ENCODE data around the gene TBC1D4. TPM values are rescaled to one million over a fixed set of nuclear protein-coding genes. Genes with fewer than 3 reads are reported as not detected.

The TBC1D4 gene
- total and polyA plus RNA-seq, 9 of the 15 experiments (the other 6 are each of a cell fraction or from before 2014, with no cell fraction given) = 2.8 to 12.3 (median 7.0) TPM

- no peak for DNase-seq (ENCODE audit: extremely low read depth in 1 of 4, low spot score in 3 of 4)
- WGBS (ENCODE audit: insufficient coverage, low coverage, missing lambda C conversion rate) = 41% methylated on average over 7 of the region's 7 CpGs
- Histone ChIP-seq H3K36me3 (ENCODE audit: control insufficient read depth, insufficient read depth, low read length) (no peaks in the 10 kb centered on the region), H4K20me1 (replicated peaks; ENCODE audit: control insufficient read depth, insufficient read depth, low read length) (no peaks in the 10 kb centered on the region), H3K4me3 (no peak overlapping the region), H3K4me1 (replicated peaks in 1 of 2; ENCODE audit: control insufficient read depth in 2 of 2, insufficient read depth in 2 of 2, low read length in 2 of 2) (no peaks in the 10 kb centered on the region), H3K4me2 (ENCODE audit: insufficient read depth, low read length) (no peak overlapping the region; the same call in 1 of the 2 replicates), H3K79me2 (ENCODE audit: control insufficient read depth, insufficient read depth, low read length) (peaks cover 3% of the 10 kb centered on the region), H2AFZ (ENCODE audit: low read depth, low read length) (no peak overlapping the region), H3K9me3 (replicated peaks; ENCODE audit: control insufficient read depth, insufficient read depth, low read depth, low read length) (no peaks in the 10 kb centered on the region), H3K27me3 (ENCODE audit: control insufficient read depth in 2 of 2, insufficient read depth in 2 of 2, low read length in 2 of 2) (no peaks in the 10 kb centered on the region), H3K9me1 (ENCODE audit: control insufficient read depth, insufficient read depth, low read length) (no peaks in the 10 kb centered on the region), H3K27ac (ENCODE audit: extremely low read depth, low read depth, low read length) (no peak overlapping the region), H3K9ac (ENCODE audit: insufficient read depth in 1 of 2, low read depth in 2 of 2, low read length in 2 of 2) (no peak overlapping the region)
- TF ChIP-seq NR2C2 (CRISPR knock-in tag; IDR thresholded peaks at IDR 0.05) = no peak
- TF ChIP-seq NR2C2 (tag; IDR thresholded peaks at IDR 0.05) = no peak
- TF ChIP-seq DEAF1 (CRISPR knock-in tag; IDR thresholded peaks at IDR 0.05) = no peak
- no peak for TF ChIP-seq ZNF408 (CRISPR knock-in tag; IDR thresholded peaks at IDR 0.05; ENCODE audit: low read depth)
- no peak for TF ChIP-seq PCBP1 (IDR thresholded peaks at IDR 0.05; ENCODE audit: low read depth, low read length, poor library complexity, severe bottlenecking)
- no peak for TF ChIP-seq ZNF57 (CRISPR knock-in tag; IDR thresholded peaks at IDR 0.05)
- no peak for TF ChIP-seq BRF1 (IDR thresholded peaks at IDR 0.05; ENCODE audit: borderline replicate concordance, extremely low read depth, insufficient read length)
- no peak for TF ChIP-seq ZBTB8A (IDR thresholded peaks at IDR 0.05; ENCODE audit: partially characterized antibody)
- no peak for TF ChIP-seq HIVEP1 (CRISPR knock-in tag; IDR thresholded peaks at IDR 0.05)
- TF ChIP-seq MECOM (CRISPR knock-in tag; IDR thresholded peaks at IDR 0.05) = no peak
- TF ChIP-seq ZNF766 (CRISPR knock-in tag; conservative IDR thresholded peaks at IDR 0.05) = no peak
- no peak for TF ChIP-seq SNIP1 (IDR thresholded peaks at IDR 0.05; ENCODE audit: low read depth)
- no peak for TF ChIP-seq STAT6 (CRISPR knock-in tag; IDR thresholded peaks at IDR 0.05)
- TF ChIP-seq ILK (tag; IDR thresholded peaks at IDR 0.05; ENCODE audit: borderline replicate concordance, low read depth) = no peak
- TF ChIP-seq YBX1 (IDR thresholded peaks at IDR 0.05) = no peak
- no peak for TF ChIP-seq ZNF644 (tag; IDR thresholded peaks at IDR 0.05; ENCODE audit: low read depth)
- no peak for TF ChIP-seq DNMT1 (IDR thresholded peaks at IDR 0.05)
- no peak for TF ChIP-seq RBM14 (IDR thresholded peaks at IDR 0.05; ENCODE audit: borderline replicate concordance, insufficient read depth, low read depth, low read length)
- POLR2A ChIA-PET = no interaction called here
- no TSS peak for BruUV-seq (replicated peaks)
- CTCF ChIA-PET (ENCODE audit: low intra/inter-chr PET ratio) = no interaction called here
- ATAC-seq = peak; percentile 28; the same call in 1 of the 3 replicates
- intact Hi-C loops (cut with micrococcal nuclease) (no loop called here), in situ Hi-C loops (cut with MboI) (no loop called here)
- FAIRE-seq = no peak
Observed at GRCh38 chr13:75410207-75410606, 71.8 kb downstream of the TBC1D4 start.

Data from K562 (cell line).